Activated T-helper 1 cell treated with anti-CD3 and anti-CD28 coated beads, Interleukin-12 subunit alpha, Interleukin-12 subunit beta, Interleukin-2, Interleukin-4 antibody, amounts not matched to agents 30 ng/mL and 10 ng/mL and 1 ng/mL, durations not matched to agents 14 hours and 24 hours and 36 hours (primary cell): ENCODE measurements around the gene C7orf33. TPM values are rescaled to one million over a fixed set of nuclear protein-coding genes. Genes with fewer than 3 reads are reported as not detected.
"Not testable (repeated sequence)": the region's sequence is repeated elsewhere in the genome, so short reads cannot be mapped to it uniquely, and the experiment has no call there.

Experiments
- DNase-seq: peaks from one replicate; pipeline ENCODE4 v3.0.0; 2021; ENCODE audit warnings: low spot score
- H3K27ac Mint-ChIP-seq: one replicate; pipeline ENCODE4 v1.8.0; 2021; ENCODE audit warnings: mild to moderate bottlenecking, mixed read lengths
- H3K27me3 Mint-ChIP-seq: one replicate; pipeline ENCODE4 v1.8.0; 2022; ENCODE audit warnings: mild to moderate bottlenecking, moderate library complexity, mixed read lengths; ENCODE audit not compliant: insufficient read depth
- H3K36me3 Mint-ChIP-seq: one replicate; pipeline ENCODE4 v1.8.0; 2021; ENCODE audit warnings: low read depth, mixed read lengths
- H3K4me1 Mint-ChIP-seq: one replicate; pipeline ENCODE4 v1.8.0; 2021; ENCODE audit warnings: low read depth, mixed read lengths
- H3K4me3 Mint-ChIP-seq: one replicate; pipeline ENCODE4 v1.8.0; 2021; ENCODE audit warnings: mild to moderate bottlenecking, moderate library complexity, mixed read lengths
- H3K9me3 Mint-ChIP-seq: one replicate; pipeline ENCODE4 v1.8.0; 2021; ENCODE audit warnings: mixed read lengths
- intact Hi-C: fragments of 100-400 bp; cut with micrococcal nuclease; formaldehyde crosslinking; loops from one replicate; pipeline ENCODE4 v1.15.1; 2024
- total RNA-seq: library from RNA; stranded (reverse); gene quantifications from 2 replicates; pipeline ENCODE4 v1.2.3, GENCODE V29; 2022

The C7orf33 gene
- total RNA-seq, 1 donor from 2014 or later: not detected

- H3K4me3 Mint-ChIP-seq: no peak overlapping the region
- H3K9me3 Mint-ChIP-seq: no peaks in the 10 kb centered on the region
- H3K4me1 Mint-ChIP-seq: peaks cover 20% of the 10 kb centered on the region
- intact Hi-C loops: no loop called here
- no peaks in the 10 kb centered on the region for H3K36me3 Mint-ChIP-seq
- no peak for DNase-seq
- H3K27me3 Mint-ChIP-seq: peaks cover 8% of the 10 kb centered on the region
- no peak overlapping the region for H3K27ac Mint-ChIP-seq
These were observed 3.5 kb upstream of the C7orf33 start for GRCh38 chr7:148587076-148587475.

- no peak for DNase-seq
- peaks cover 20% of the 10 kb centered on the region for H3K4me1 Mint-ChIP-seq
- intact Hi-C loops: no loop called here
- no peaks in the 10 kb centered on the region for H3K36me3 Mint-ChIP-seq
- no peak overlapping the region for H3K27ac Mint-ChIP-seq
- H3K9me3 Mint-ChIP-seq: no peaks in the 10 kb centered on the region
- H3K4me3 Mint-ChIP-seq: no peak overlapping the region
- H3K27me3 Mint-ChIP-seq: peaks cover 8% of the 10 kb centered on the region
These were observed 2.4 kb upstream of the C7orf33 start for GRCh38 chr7:148588168-148588567.

DNA sequence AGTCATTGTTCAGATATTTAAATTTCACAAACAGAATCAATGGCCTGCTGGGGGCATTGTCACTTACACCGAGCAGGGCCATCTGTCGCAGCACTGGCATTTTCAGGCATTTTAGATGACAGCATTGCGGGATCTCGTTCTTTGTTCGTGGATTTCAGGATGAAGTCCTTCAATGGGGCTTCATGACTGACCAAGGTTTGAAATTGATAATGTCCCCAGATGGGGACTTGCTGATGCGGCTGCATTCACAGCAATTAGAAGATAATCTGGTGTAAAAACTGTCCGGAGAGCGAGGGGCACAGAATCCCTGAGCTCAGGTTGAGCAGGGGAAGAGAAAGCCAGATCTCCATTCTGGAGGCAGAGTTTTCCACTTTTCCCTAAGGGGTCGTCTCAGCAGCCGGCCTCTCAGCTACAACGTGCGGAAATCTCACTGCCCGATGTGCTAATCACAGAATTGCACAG, 1.9 kb upstream of the C7orf33 start:
- H3K4me1 Mint-ChIP-seq: peaks cover 19% of the 10 kb centered on the region
- no peak overlapping the region for H3K27ac Mint-ChIP-seq
- no peak overlapping the region for H3K4me3 Mint-ChIP-seq
- H3K27me3 Mint-ChIP-seq: peaks cover 8% of the 10 kb centered on the region
- H3K36me3 Mint-ChIP-seq: no peaks in the 10 kb centered on the region
- intact Hi-C loops: no loop called here
- H3K9me3 Mint-ChIP-seq: no peaks in the 10 kb centered on the region
- no peak for DNase-seq

GRCh38 chr7:148589640-148590039, 926 bp upstream of the C7orf33 start:
- DNase-seq: no peak
- H3K27me3 Mint-ChIP-seq: peaks cover 8% of the 10 kb centered on the region
- no peak overlapping the region for H3K4me3 Mint-ChIP-seq
- peaks cover 10% of the 10 kb centered on the region for H3K4me1 Mint-ChIP-seq
- H3K36me3 Mint-ChIP-seq: no peaks in the 10 kb centered on the region
- intact Hi-C loops: no loop called here
- no peak overlapping the region for H3K27ac Mint-ChIP-seq
- H3K9me3 Mint-ChIP-seq: no peaks in the 10 kb centered on the region

DNA sequence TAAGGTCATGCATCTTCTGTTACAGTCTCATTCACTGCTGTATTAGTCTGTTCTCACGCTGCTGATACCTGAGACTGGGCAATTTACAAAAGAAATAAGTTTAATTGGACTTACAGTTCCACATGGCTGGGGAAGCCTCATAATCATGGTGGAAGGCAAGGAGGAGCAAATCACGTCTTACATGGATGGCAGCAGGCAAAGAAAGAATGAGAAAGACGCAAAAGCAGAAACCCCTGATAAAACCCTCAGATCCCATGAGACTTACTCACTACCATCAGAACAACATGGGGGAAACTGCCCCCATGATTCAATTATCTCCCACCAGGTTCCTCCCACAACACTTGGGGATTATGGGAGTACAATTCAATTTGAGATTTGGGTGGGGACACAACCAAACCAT, 5.8 kb downstream of the C7orf33 start:
- H3K4me3 Mint-ChIP-seq, H3K4me1 Mint-ChIP-seq, H3K27ac Mint-ChIP-seq, intact Hi-C loops, H3K36me3 Mint-ChIP-seq, DNase-seq, H3K9me3 Mint-ChIP-seq: not testable (repeated sequence)
- H3K27me3 Mint-ChIP-seq: peaks cover 11% of the 10 kb centered on the region

DNA sequence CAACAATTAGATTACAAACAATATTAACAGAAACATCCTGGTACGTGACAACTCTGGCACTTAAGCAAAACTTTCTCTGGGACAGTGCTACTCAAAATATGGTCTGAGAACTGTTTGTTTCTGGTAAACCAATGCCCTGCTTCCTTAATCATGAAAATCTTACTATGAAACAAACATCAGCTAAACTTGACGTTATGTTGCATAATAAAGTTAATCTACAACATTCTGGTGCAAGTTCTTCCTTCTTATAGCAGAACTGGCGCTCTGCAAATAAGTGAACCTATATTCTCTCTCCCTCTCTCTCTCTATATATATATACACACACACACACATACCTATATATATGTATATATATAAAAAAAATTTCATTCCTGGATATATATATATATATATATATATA, 7.8 kb downstream of the C7orf33 start:
- Mint-ChIP-seq H3K4me1 (peaks cover 3% of the 10 kb centered on the region), H3K27ac (no peak overlapping the region), H3K9me3 (peaks cover 1% of the 10 kb centered on the region), H3K36me3 (no peaks in the 10 kb centered on the region), H3K27me3 (peaks cover 11% of the 10 kb centered on the region), H3K4me3 (no peak overlapping the region)
- intact Hi-C loops: no loop called here
- DNase-seq: no peak

GRCh38 chr7:148605350-148605749, 14.8 kb downstream of the C7orf33 start:
- no peak for DNase-seq
- Mint-ChIP-seq H3K27me3 (peaks cover 4% of the 10 kb centered on the region), H3K9me3 (peaks cover 23% of the 10 kb centered on the region), H3K4me1 (no peaks in the 10 kb centered on the region), H3K27ac (no peak overlapping the region), H3K36me3 (peaks cover 2% of the 10 kb centered on the region), H3K4me3 (no peak overlapping the region)
- intact Hi-C loops: no loop called here

GRCh38 chr7:148607151-148607661, 16.6 kb downstream of the C7orf33 start:
- Mint-ChIP-seq H3K9me3 (peaks cover 23% of the 10 kb centered on the region), H3K27ac (no peak overlapping the region), H3K27me3 (peaks cover 7% of the 10 kb centered on the region), H3K4me3 (no peak overlapping the region), H3K4me1 (no peaks in the 10 kb centered on the region), H3K36me3 (peaks cover 2% of the 10 kb centered on the region)
- DNase-seq: no peak
- intact Hi-C loops: no loop called here

DNA sequence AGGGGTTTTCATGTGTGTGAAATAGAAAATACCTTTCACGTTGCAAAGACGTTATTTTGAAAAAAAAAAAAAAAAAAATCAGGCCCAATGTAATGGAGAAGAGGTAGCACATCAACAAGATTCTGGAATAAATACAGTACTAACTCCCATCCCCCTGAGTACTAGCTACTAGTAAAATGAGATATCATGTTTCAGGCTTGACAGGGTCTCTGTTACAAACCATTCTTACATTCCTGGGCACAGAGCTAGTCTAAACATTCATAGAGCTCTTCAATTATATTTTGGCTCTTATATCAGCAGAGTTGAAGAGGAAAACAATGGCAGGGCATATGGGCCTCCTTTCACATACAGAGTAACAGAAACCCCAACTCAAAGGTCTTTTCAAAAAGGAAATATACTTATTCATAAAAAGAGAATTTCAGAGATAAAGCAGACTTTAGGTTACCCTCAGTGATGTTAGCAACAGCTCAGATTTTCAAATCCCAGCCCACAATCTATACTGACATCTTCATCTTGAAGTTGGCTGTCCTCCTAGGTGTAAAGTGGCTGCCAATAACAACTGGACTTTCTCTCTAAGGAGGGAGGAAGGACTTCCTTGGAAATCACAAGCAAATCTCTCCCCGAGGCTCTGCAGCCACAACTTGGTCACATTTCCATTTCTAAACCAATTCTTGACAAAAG, 18.6 kb downstream of the C7orf33 start:
- Mint-ChIP-seq H3K4me3 (no peak overlapping the region), H3K4me1 (no peaks in the 10 kb centered on the region), H3K36me3 (peaks cover 2% of the 10 kb centered on the region), H3K27ac (no peak overlapping the region), H3K9me3 (peaks cover 16% of the 10 kb centered on the region), H3K27me3 (peaks cover 9% of the 10 kb centered on the region)
- DNase-seq: no peak
- intact Hi-C loops: no loop called here

GRCh38 chr7:148611692-148612091, 21.1 kb downstream of the C7orf33 start:
- Mint-ChIP-seq H3K36me3 (no peaks in the 10 kb centered on the region), H3K4me1 (no peaks in the 10 kb centered on the region), H3K27me3 (peaks cover 10% of the 10 kb centered on the region), H3K27ac (no peak overlapping the region), H3K4me3 (no peak overlapping the region), H3K9me3 (no peaks in the 10 kb centered on the region)
- no peak for DNase-seq
- intact Hi-C loops: no loop called here

DNA sequence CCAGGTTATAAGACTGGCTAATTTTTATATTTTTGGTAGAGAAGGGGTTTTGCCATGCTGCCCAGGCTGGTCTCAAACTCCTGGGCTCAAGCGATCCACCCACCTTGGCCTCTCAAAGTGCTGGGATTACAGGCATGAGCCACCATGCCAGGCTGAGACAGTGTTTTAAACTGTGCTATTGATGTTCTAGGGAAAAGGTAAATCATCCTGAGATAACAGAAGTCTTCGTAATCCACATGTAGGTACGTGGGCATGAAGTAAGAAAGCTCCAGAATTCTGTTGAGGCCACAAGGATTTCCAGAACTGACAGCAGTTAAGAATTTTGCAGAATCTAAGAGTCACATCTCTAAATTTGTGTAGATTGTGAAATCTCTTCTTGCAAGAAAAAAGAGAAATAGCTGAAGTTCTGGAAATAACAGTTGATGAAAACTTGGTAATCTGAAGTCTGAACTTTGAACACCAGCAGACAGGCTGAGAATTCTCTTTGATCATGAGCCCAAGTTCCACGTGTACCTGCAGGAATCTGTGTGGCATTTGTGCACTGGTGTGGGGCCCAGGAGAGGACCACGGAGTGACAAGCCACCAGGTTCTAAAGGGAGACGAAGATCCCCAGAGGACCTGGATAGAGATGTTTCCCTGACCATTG, 24.6 kb downstream of the C7orf33 start:
- H3K4me1 Mint-ChIP-seq: no peaks in the 10 kb centered on the region
- H3K4me3 Mint-ChIP-seq: no peak overlapping the region
- no peak overlapping the region for H3K27ac Mint-ChIP-seq
- peaks cover 2% of the 10 kb centered on the region for H3K36me3 Mint-ChIP-seq
- intact Hi-C loops: no loop called here
- peaks cover 20% of the 10 kb centered on the region for H3K9me3 Mint-ChIP-seq
- H3K27me3 Mint-ChIP-seq: peaks cover 12% of the 10 kb centered on the region
- no peak for DNase-seq

GRCh38 chr7:148620749-148621359, 30.3 kb downstream of the C7orf33 start:
- H3K36me3 Mint-ChIP-seq: peaks cover 2% of the 10 kb centered on the region
- H3K27me3 Mint-ChIP-seq: peaks cover 8% of the 10 kb centered on the region
- no peak overlapping the region for H3K27ac Mint-ChIP-seq
- peaks cover 20% of the 10 kb centered on the region for H3K9me3 Mint-ChIP-seq
- H3K4me3 Mint-ChIP-seq: no peak overlapping the region
- intact Hi-C loops: no loop called here
- DNase-seq: no peak
- peaks cover 19% of the 10 kb centered on the region for H3K4me1 Mint-ChIP-seq

DNA sequence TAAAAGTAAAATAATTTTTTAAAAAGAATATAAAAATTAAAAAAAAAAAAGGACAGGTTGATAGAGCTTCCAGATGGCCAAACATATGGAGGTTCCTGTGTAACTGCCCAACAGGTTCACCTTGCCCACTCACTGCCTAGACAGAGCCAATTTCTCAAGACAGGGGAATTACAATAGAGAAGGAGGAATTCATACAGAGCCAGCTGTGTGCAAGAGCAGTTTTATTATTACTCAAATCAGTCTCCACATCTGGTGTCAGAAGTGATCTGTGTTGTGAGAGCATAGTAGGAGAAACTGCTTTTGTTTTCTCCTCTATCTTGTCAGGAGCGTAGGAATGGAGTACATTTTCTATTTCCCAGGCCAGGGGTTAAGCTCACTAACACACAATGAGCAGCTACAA, 31.0 kb downstream of the C7orf33 start:
- H3K9me3 Mint-ChIP-seq: peaks cover 20% of the 10 kb centered on the region
- peaks cover 19% of the 10 kb centered on the region for H3K4me1 Mint-ChIP-seq
- H3K27ac Mint-ChIP-seq: no peak overlapping the region
- peaks cover 2% of the 10 kb centered on the region for H3K36me3 Mint-ChIP-seq
- peaks cover 6% of the 10 kb centered on the region for H3K27me3 Mint-ChIP-seq
- no peak for DNase-seq
- H3K4me3 Mint-ChIP-seq: no peak overlapping the region
- intact Hi-C loops: no loop called here
